ENCODE measurements around the gene SCAMP1. TPM values are rescaled to one million over a fixed set of nuclear protein-coding genes. Genes with fewer than 3 reads are reported as not detected.
"Not testable (repeated sequence)": the region's sequence is repeated elsewhere in the genome, so short reads cannot be mapped to it uniquely, and the experiment has no call there.

Gene SCAMP1, protein sequence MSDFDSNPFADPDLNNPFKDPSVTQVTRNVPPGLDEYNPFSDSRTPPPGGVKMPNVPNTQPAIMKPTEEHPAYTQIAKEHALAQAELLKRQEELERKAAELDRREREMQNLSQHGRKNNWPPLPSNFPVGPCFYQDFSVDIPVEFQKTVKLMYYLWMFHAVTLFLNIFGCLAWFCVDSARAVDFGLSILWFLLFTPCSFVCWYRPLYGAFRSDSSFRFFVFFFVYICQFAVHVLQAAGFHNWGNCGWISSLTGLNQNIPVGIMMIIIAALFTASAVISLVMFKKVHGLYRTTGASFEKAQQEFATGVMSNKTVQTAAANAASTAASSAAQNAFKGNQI
- 59.2 TPM for total RNA-seq (ENCODE audit: insufficient read depth, low replicate concordance)

GRCh38 chr5:78359831-78360673 is at the start of gene SCAMP1:
TSS of gene SCAMP1 (plus strand) at chr5:78360617. CDS start at chr5:78360672, 55 bp downstream.
- peak; percentile 96 for DNase-seq (ENCODE audit: low spot score)

GRCh38 chr5:78317515-78317914 is 42.9 kb upstream of the SCAMP1 start:
- no peak for DNase-seq (ENCODE audit: low spot score)

DNA sequence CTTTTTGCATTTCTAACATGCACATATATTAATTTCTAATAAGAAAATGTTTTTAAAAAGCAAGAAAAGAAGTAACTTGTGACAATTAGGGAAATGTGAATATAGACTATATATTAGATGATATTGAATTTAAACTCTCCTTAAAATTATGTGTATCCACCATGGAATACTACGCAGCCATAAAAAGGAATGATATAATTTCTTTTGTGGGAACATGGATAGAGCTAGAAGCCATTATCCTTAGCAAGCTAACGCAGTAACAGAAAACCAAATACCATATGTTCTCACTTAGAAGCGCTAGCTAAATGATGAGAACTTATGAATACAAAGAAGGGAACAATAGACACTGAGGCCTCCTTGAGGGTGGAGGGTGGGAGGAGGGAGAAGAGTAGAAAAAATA is 42.1 kb upstream of the SCAMP1 start:
- no peak for DNase-seq (ENCODE audit: low spot score)

GRCh38 chr5:78320401-78320800 is 40.0 kb upstream of the SCAMP1 start:
- DNase-seq (ENCODE audit: low spot score), result peak; percentile 14

- DNase-seq (ENCODE audit: low spot score), result no peak
Observed at GRCh38 chr5:78323241-78323640, 37.2 kb upstream of the SCAMP1 start.

- DNase-seq (ENCODE audit: low spot score), result no peak
Observed at GRCh38 chr5:78326930-78327329, 33.5 kb upstream of the SCAMP1 start.

- no peak for DNase-seq (ENCODE audit: low spot score)
Observed at GRCh38 chr5:78327761-78328510, 32.5 kb upstream of the SCAMP1 start.

GRCh38 chr5:78328585-78329173 is 31.7 kb upstream of the SCAMP1 start:
- DNase-seq (ENCODE audit: low spot score), result no peak

GRCh38 chr5:78331523-78332080 is 28.8 kb upstream of the SCAMP1 start:
- DNase-seq (ENCODE audit: low spot score), result no peak

- no peak for DNase-seq (ENCODE audit: low spot score)
Observed at GRCh38 chr5:78334811-78335210, 25.6 kb upstream of the SCAMP1 start.

DNA sequence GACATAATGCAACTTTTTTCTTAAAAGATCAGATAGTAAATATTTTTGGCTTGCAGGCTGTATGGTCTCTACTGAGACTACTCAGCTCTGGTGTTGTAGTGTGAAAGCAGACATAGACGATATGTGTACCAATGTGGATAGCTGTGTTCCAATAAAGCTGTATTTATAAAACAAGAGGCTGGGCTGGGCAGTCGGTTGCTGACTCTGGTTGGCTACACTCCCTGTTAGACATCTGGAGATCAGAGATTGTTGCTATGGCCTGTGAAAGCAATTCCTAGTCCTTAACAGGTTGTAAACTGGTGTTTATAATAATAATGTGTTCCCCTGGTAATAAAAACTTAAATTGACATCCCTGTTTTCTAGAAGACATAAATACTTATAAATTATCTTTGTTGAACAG is 24.4 kb upstream of the SCAMP1 start:
- DNase-seq (ENCODE audit: low spot score), result no peak

GRCh38 chr5:78336698-78337097 is 23.7 kb upstream of the SCAMP1 start:
- no peak for DNase-seq (ENCODE audit: low spot score)

GRCh38 chr5:78339617-78340436 is 20.6 kb upstream of the SCAMP1 start:
- DNase-seq (ENCODE audit: low spot score), result no peak

- DNase-seq (ENCODE audit: low spot score), result no peak
Observed at GRCh38 chr5:78341440-78341839, 19.0 kb upstream of the SCAMP1 start.

GRCh38 chr5:78345485-78345884 is 14.9 kb upstream of the SCAMP1 start:
- peak; percentile 12 for DNase-seq (ENCODE audit: low spot score)

- DNase-seq (ENCODE audit: low spot score), result no peak
Observed at GRCh38 chr5:78353520-78353919, 6.9 kb upstream of the SCAMP1 start.

DNA sequence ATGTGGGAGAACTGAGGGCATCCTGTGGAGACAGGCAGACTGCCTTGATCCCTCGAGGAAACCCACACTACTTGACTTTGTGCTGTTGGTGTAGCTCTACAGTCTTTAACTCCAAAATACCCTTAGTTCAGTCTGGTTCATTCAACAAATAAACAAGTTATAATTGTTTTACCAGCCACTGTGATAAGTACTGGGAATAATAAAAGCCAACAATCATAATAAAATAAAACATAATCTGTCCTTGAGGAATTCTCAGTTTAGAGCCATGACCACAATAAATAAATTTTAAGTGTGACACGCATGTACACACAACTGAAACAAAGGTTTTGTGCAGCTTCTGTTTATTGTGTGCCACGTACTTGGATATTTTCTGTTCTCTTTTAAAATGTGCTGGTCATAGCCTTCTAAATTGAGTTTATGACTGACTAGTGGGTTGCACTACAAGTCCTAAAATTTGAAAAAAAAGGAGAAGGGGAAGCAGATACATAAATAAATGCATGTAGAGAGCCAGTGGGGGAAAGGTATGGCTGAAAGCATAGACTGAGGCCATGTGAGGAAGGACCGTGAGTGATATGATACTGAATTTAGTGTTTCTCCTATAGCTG is 6.2 kb upstream of the SCAMP1 start:
- no peak for DNase-seq (ENCODE audit: low spot score)

DNA sequence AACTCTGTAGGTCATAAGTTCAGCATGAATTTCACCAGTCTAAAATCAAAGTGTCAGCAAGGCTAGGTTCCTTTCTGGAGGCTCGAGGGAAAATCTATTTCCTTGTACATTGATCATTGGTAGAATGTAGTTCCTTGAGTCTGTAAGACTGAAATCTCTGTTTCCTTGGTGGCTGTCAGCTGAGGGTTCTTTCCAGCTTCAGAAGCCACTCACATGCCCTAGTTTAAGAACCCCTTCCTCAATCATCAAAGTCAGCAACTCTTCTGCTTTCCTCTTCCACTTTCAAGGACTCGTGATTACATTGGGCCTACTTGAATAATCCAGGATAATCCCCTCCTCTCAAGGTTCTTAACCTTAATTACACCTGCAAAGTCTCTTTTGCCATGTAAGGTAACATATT is 4.9 kb upstream of the SCAMP1 start:
- DNase-seq (ENCODE audit: low spot score), result no peak

DNA sequence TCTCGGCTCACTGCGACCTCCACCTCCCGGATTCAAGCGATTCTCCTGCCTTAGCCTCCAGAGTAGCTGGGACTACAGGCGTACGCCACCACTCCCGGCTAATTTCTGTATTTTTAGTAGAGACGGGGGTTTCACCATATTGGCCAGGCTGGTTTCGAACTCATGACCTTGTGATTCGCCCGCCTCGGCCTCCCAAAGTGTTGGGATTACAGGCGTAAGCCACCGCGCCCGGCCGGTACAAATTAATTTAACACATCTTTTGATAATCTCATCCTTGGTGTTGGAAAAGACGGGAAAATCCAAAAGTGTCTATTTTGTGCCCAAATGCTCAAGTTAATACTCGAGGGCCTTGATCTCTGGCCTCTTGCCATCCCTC is 974 bp upstream of the SCAMP1 start:
- DNase-seq (ENCODE audit: low spot score), result not testable (repeated sequence)

- DNase-seq (ENCODE audit: low spot score), result no peak
Observed at GRCh38 chr5:78360674-78360923, 182 bp downstream of the SCAMP1 start.

All from umbilical cord (tissue), 2 donors.